Measurements from ENCODE around the gene TPM1.

Gene TPM1

DNA sequence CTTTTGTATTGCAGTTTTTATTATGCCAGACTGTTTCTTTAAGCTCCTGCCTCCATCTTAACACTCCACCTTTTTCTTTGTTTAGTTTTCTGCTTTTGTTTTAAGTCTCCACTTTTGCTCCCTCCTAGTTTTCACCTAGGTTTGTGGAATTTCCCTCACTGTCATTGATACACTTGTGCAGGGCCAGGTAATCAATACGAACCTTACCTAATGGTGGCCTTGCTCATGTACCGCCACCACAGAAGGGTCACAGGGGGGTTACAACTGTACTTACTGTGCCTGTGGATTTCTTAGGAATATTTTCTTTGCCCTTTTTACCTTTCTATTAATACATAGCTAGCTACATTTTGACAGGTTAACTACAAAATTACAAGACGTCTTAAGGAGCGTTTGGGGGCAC, 43.4 kb upstream of the TPM1 start:
- no peak for DNase-seq (ENCODE audit: low spot score)
- TF ChIP-seq, protein P1, sequence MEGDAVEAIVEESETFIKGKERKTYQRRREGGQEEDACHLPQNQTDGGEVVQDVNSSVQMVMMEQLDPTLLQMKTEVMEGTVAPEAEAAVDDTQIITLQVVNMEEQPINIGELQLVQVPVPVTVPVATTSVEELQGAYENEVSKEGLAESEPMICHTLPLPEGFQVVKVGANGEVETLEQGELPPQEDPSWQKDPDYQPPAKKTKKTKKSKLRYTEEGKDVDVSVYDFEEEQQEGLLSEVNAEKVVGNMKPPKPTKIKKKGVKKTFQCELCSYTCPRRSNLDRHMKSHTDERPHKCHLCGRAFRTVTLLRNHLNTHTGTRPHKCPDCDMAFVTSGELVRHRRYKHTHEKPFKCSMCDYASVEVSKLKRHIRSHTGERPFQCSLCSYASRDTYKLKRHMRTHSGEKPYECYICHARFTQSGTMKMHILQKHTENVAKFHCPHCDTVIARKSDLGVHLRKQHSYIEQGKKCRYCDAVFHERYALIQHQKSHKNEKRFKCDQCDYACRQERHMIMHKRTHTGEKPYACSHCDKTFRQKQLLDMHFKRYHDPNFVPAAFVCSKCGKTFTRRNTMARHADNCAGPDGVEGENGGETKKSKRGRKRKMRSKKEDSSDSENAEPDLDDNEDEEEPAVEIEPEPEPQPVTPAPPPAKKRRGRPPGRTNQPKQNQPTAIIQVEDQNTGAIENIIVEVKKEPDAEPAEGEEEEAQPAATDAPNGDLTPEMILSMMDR (IDR thresholded peaks at IDR 0.05; ENCODE audit: extremely low read depth, missing control alignments) = no peak

DNA sequence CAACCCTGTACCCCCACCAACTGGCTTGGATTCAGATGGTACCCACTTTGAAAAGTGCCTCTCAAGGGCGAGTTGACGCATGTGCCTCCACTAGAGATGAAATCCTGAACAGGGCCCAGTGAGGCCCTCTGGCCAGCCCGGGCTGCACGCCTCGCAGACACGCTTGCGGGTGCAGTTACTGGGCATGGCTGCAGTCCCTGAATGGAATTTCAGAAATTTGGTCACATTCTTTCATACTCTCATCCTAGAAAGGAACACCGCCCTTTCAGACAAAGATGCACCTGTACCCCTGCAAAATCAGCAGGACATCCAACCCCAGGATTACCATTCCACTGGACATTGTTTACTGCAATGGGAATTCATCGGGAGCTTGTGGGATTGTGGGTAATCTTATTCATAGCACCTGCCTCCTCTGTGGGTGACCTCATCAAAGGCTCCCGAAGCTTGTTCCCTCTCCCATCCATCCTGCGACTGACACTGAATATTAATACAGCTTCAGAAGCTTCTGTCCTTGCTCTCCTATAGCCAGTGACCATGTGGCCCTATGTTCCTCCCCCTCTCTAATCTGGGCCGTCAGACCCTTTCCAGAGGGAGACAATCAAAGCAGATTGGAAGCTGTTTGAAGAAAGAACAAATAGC, 42.5 kb upstream of the TPM1 start:
- no peak for DNase-seq (ENCODE audit: low spot score)
- TF ChIP-seq, protein P1 (IDR thresholded peaks at IDR 0.05; ENCODE audit: extremely low read depth, missing control alignments) = no peak

DNA sequence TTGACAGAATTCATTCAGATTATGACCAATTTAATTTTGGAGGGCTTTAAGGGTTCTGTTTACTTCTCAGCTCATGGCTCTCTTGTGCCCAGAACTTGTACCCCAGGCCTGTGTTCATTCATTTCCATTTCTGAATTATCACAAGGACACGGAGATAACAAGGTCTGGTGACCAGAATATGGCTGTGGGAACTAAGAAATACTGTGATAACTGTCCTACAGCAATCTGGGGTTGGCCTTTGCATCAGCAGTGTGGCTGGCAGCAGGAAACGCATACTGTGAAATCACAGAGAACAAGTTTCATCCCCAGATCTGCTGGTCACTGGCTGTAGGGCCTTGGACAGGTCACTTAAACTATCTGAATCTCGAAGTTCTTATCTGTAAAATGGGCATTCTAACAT, 41.8 kb upstream of the TPM1 start:
- no peak for DNase-seq (ENCODE audit: low spot score)

DNA sequence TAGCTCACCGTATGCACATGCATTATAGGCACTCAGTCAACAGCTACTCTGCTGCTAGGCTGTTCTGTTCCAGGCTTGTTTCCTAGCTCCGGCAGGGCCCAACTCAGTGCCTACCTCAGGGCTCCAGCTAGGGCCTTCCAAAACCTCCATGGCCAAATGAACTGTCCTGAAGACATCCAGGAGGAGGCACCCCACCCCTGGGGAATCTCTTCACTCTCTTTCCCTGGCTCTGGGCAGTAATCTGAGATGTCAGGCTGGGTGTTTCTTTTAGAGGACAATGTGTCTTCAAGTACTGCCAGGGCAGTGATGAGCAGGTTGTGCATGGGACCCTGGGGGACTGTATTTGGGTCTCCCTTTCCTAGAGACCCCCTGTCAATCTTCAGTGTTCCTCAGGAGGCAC, 38.3 kb upstream of the TPM1 start:
- TF ChIP-seq, protein P1 (IDR thresholded peaks at IDR 0.05; ENCODE audit: extremely low read depth, missing control alignments) = no peak
- no peak for DNase-seq (ENCODE audit: low spot score)

More for the DNA sequence above, 41.8 kb upstream of the TPM1 start:
- TF ChIP-seq, protein P1 (IDR thresholded peaks at IDR 0.05; ENCODE audit: extremely low read depth, missing control alignments) = no peak

DNA sequence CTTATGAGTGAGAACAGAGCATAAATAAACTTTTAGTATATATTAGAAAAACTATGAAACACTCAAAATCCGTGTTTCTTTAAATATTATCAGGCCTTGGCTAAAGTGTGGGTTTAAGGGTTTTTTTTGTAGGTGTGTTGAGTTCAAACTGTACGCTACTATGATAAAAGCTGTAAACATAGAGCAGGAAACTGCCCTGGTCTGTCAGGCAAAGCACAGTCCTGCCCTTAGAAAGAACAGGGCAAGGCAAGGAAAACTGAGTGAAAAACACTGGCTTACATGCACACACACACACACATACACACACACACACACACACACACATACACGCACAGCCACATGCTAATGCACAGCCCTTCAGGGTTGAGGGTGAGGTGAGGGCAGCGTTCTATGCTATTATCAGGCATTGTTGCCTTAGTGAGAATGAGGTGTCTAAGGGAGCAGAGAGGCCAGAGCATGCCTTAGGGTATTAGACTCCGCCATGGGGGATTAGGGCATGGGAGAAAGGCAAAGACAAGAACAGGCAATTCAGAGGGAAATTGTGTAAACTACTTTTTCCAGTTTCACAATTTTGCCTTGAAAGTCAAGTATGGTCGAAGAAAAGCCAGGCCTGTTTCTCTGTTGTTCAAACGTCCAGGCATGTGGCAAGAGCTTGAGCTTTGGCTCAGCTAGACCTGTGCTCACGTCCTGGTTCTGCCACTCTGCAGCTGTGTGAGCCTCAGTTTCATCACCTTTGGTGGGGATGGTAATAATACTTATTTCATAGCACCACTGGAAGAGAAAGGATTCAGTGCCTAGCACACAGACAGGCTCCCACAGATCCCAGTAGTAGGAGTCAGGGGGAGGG, 36.3 kb upstream of the TPM1 start:
- TF ChIP-seq, protein P1 (IDR thresholded peaks at IDR 0.05; ENCODE audit: extremely low read depth, missing control alignments) = no peak
- DNase-seq (ENCODE audit: low spot score) = no peak

DNA sequence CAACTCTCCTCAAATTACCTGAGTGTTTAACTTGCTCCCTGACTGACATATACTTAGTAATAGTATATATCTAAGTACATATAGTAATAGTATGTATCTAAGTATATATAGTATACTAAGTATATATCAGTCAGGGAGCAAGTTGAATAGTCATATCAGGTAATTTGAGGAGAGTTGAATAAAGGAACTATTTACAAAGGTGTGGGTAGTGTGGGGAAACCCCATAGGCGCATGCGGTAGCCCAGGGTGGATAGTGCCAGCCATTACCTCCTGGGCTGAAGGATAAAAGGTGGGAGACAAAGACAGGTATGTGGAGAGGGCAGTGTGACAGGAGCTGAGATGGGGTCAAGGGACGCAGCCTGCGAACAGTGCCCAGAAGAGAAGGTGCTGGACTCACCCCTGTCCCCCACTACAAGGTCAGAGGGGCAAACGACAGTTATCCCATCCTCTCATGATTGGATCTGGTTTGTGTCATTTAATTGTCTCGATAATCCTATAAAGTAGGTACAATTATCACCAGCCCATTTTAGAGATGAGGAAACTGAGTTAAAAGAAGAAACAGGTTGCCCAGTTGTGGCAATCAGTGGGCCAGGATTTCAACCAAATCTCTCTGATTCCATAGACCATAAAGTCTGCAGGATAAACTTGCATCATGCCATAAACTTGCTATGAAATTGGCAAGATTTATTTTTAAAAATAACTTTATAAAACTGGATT, 34.1 kb upstream of the TPM1 start:
- TF ChIP-seq, protein P1 (IDR thresholded peaks at IDR 0.05; ENCODE audit: extremely low read depth, missing control alignments) = no peak
- no peak for DNase-seq (ENCODE audit: low spot score)

DNA sequence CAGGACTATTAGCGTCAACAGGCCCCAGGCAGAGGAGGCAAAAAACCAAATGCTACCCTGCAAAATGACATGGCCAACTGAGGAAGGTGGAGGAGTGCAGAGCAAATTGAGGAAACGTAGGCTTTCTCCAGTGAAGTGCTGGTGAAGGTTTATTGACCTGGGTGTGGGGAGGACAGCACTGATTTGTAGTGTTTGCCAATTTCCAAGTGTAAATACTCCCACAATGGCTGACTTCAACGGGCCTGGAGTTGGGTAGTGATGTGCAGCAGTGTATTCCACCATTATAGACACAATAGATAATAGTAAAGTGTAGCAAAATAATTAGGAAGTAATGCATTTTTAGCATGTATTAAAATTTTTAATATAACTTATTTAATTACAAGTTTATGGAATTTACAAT, 32.2 kb upstream of the TPM1 start:
- TF ChIP-seq, protein P1 (IDR thresholded peaks at IDR 0.05; ENCODE audit: extremely low read depth, missing control alignments) = no peak
- no peak for DNase-seq (ENCODE audit: low spot score)

Data from GM20000 (cell line).